Inferior parietal cortex (tissue), 1 donor: ENCODE measurements around the gene RBBP5.
A peak's percentile ranks its signal among the peaks of the same experiment; 100 is the strongest.

Source experiments
- DNase-seq: peaks from one replicate; pipeline ENCODE4 v3.0.0-alpha.2; 2016; ENCODE audit errors: extremely low spot score

RBBP5 gene

DNA sequence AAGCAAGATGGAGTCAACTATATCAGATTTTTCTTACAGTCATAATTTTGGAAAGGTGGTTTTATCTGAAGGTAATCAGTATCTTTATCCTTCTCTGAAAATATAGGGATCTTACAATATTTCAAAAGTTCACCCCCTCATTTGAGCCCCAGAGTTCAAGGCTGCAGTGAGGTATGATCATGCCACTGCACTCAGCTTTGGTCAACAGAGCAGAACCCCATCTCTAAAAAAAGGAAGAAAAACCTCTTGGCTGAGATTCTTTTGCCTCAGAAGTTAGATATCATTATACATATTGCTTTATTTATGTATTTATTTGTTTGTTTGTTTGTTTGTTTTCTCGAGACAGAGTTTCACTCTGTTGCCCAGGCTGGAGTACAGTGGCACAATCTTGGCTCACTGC, 11.5 kb upstream of the RBBP5 start:
- no peak for DNase-seq

DNA sequence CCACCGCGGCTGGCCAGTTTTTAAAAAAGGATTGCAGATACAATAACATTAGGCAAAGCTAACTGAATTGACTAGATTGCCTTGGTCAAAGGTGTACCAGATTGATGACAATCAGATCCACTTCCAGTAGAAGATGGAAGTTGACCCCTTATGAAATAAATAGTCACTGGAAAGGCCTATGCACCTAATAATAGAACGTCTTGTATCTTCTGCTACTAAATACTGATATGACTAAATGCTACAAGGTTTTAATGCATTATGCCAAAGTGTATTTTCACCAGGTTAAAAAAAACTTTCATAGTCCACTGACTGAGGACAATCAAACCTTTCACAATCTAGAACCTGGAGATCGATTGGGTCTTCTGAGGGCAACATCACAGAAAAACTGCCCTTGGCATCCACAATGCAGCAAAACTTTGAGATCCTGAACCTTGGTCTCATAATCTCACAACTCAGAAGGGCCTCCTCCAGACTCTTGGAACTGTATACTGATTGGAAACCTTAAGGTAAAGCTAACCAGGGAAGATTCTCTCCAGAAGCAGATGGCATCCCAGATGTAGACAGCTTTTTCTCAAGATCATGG, 7.8 kb upstream of the RBBP5 start:
- DNase-seq = no peak

- DNase-seq = no peak
These were observed 6.3 kb upstream of the RBBP5 start for GRCh38 chr1:205128050-205128449.

DNA sequence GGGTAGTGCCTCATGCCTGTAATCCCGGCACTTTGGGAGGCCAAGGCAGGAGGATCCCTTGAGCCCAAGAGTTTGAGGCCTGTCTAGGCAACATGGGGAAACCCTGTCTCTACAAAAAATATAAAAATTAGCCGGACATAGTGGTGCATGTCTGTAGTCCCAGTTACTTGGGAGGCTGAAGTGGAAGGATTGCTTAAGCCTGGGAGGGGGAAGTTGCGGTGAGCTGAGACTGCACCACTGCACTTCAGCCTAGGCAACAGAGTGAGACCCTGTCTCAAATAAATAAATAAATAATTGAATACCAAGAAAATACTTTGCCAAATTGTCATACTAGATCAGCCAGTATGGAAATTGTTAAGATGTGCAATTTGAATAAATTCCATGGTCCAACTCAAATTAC, 5.9 kb upstream of the RBBP5 start:
- no peak for DNase-seq

GRCh38 chr1:205124726-205125125, 2.9 kb upstream of the RBBP5 start:
- no peak for DNase-seq

DNA sequence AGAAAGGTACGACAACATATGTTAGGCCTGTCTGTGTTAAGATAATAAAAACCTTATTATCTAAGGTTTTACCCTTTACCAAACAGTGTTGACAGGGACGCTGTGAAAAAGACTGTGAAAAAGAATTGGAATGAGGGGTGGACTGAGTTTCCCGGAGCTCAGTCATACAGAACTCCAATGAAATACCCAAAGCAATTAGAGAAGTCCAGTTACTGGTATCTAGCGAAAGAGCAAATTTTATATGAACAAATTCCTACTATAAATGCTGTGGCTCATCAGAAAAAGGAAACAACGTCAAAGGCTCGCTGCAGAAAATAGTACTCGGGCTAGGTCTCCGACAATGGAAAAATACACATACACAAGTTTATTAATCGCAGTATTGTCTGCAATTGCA, 708 bp upstream of the RBBP5 start:
- DNase-seq = no peak

DNA sequence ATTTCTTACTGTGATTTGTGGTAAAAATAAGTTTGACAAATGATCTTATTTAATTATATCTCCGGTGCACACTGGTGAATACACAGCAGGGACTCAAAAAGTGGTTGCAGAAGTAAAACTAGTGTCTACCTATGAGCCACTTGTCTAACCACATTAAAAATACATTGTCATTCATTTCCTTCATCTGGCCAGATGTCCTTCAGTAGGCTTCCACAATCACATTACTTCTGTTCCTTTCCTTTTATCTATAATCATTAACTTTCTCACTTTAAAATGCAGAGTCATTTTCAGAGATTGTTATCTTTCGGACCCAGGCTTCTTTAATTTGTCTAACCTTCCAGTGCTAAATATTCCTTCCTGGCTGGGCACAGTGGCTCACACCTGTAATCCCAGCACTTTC, 3.0 kb downstream of the RBBP5 start:
- no peak for DNase-seq

GRCh38 chr1:205111354-205111753, 10.4 kb downstream of the RBBP5 start:
- no peak for DNase-seq

DNA sequence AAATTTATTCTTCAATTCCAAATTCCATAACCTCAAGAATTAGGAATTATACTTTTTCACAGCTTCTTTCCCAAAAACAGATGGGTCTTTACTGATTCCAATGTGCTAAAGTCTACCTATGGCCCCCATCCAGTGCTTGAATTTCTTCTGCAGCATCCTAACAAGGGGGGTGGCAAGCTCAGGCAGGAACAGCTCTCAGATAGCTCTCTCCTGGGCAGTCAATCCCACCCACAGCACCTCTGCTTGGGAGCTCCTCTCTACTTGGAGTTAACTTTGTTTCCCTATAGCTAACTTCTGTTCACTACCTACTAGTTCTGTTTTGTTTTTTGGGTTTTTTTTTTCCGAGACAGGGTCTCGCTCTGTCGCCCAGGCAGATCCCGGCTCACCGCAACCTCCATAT, 12.1 kb downstream of the RBBP5 start:
- no peak for DNase-seq

GRCh38 chr1:205109269-205109668, 12.5 kb downstream of the RBBP5 start:
- peak; percentile 51 for DNase-seq

DNA sequence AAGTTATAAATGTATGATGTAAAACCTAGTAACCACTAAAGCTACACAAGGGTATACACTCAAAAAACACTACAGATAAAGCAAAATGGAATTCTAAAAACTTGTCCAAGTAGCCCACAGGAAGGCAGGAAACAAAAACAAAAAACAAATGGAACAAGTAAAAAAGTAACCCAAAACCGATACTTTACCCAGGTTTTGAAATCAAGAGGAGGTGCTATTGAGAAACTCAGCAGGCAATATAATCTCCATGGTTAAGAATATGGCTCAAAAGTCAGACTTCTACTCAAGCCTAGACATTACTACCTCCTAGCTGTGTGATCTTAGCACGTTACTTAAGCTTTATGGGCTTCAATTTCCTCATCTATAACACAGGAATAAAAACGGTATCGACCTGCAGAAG, 13.3 kb downstream of the RBBP5 start:
- DNase-seq = no peak

- no peak for DNase-seq
These were observed 14.5 kb downstream of the RBBP5 start for GRCh38 chr1:205107327-205107726.

GRCh38 chr1:205102404-205102803, 19.4 kb downstream of the RBBP5 start:
- no peak for DNase-seq

DNA sequence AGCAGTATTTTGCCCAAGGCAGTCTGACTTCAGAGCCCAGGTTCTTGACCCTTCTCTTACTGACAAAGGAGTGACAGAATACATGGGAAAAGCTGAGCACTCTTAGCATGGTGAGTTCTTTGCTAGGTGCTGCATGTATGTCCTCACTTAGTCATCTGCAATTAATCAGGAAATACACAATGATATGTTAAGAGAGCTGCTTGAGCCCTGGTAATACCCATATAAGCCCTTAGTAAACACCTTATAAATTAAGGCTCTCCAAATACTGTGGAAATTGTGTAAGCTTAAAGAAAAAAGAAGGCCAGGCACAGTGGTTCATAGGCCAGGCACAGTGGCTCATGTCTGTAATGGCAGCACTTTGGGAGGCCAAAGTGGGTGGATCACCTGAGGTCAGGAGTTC, 23.5 kb downstream of the RBBP5 start:
- DNase-seq = no peak

GRCh38 chr1:205095422-205095821, 26.4 kb downstream of the RBBP5 start:
- no peak for DNase-seq

- DNase-seq = no peak
These were observed 30.6 kb downstream of the RBBP5 start for GRCh38 chr1:205091043-205091740.

- DNase-seq = no peak
These were observed 33.4 kb downstream of the RBBP5 start for GRCh38 chr1:205088341-205088740.

GRCh38 chr1:205084360-205084759, 37.4 kb downstream of the RBBP5 start, which contains the start of gene TMEM81:
Gene TMEM81 (minus strand): TSS chr1:205084460. CDS start chr1:205084320, 140 bp downstream.
- no peak for DNase-seq

- DNase-seq = no peak
These were observed 39.3 kb downstream of the RBBP5 start for GRCh38 chr1:205082431-205082830.

DNA sequence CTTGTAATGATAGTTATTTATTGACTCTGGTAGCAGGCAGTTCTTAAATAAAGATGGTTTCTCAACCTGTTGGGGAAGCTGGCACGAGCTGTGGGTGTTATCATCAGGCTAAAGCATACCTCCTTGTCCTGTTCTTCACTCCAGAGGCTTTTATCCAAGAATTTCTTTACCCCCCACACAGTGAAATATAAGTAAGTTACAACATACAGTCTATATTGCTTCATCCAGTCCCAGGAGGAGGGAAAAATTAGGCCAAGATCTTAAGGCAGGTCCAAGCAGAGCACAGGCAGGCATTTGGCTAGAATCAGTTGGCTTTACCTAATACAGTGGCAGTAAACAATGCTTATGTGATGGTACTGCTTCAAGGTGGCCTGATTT, 43.9 kb downstream of the RBBP5 start:
- no peak for DNase-seq

DNA sequence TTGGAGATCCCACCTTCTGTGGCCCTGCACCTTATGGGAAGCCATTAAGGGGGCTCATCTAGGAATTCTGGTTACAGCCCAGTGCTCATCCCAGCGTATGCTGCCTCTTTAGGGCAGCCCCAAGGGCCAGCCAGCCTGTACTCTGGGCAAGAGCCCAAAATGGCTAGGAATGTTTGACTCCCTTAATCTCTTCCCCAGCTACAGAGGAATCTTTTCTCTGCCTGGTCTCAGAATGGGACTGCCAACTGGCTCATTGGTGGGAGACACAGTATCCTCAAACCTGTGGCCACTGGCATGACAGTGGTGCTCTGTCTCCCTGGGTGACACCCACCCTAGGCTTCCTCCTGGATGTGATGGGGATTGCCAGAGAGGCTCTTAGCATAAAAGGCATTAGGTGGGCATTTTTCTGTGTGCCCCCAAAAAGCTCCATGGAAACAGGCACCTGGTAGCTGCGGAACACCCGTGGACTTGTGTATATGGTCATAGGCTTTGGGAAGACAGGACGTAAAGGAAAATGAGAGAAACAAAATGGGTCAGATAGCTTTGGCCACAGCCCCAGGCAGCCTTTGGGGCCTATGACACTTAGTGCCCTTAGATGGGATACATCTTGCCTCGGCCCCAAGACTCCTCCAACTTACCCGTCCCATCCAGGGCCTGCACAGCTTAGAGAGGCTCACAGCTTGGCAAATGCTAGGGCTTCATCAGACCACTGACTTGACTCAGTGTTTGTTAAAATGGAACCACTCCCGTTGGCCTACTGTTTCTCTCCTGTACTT, 44.4 kb downstream of the RBBP5 start:
- DNase-seq = no peak

- no peak for DNase-seq
These were observed 45.5 kb downstream of the RBBP5 start for GRCh38 chr1:205076245-205076761.

DNA sequence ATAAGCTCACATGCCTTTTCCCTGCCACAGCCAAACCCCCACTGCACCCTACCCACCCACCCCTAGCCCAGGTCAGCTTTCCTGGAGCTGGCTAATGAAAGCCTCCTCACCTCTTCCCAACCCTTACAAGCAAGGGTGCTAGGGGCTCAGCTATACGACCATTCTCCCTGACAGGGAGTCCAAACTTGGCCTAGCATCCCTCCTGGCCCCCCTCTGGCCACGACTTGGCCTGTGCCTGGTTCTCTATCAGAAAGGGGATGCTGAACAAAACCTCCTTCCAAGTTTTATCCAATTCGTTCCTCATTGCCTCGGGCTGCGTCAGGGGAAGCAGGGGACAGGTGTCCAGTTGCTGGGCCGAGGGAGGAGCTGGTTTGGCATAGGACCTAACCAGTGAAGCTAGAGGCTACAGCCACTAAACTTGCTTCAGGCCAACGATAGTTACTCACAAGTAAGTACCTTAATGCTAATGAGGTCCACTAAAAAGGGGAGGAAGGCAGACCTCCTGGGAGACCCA, 46.1 kb downstream of the RBBP5 start:
- DNase-seq = no peak
